ENCODE measurements around the gene RXRA.

The RXRA gene

DNA sequence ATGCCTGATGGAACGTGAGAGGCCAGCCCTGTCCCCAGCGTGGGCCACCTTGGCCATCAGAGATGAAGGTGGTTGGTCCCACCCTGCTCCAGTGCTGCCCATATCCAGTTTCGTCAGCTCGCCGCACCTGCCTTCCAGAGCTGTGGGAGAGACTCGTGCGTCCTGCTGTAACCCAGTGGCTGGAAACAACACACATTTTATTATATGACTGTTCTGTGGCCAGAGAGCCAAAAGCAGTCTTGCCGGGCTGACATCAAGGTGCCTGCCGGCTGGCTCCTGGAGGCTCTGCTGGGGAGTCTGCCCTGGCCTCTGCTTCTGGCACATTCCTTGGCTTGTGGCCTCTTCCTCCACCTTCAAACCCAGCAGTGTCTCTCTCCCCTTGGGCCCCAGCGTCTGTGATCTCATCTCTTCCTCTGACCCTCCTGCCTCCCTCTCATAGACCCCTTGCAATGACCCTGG, 94.7 kb downstream of the RXRA start:
- DNase-seq, result no peak

DNA sequence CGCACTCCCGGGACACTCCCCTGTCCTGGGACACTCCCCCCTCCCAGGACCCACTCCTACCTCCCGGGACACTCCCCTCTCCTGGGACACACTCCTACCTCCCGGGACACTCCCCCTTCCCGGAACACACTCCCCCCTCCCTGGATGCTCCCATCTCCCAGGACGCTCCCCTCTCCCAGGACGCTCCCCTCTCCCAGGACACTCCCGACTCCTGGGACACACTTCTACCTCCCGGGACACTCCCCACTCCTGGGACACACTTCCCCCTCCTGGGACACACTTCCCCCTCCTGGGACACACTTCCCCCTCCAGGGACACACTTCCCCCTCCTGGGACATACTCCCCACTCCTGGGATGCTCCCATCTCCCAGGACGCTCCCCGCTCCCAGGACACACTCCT, 95.6 kb downstream of the RXRA start:
- DNase-seq, result no peak

DNA sequence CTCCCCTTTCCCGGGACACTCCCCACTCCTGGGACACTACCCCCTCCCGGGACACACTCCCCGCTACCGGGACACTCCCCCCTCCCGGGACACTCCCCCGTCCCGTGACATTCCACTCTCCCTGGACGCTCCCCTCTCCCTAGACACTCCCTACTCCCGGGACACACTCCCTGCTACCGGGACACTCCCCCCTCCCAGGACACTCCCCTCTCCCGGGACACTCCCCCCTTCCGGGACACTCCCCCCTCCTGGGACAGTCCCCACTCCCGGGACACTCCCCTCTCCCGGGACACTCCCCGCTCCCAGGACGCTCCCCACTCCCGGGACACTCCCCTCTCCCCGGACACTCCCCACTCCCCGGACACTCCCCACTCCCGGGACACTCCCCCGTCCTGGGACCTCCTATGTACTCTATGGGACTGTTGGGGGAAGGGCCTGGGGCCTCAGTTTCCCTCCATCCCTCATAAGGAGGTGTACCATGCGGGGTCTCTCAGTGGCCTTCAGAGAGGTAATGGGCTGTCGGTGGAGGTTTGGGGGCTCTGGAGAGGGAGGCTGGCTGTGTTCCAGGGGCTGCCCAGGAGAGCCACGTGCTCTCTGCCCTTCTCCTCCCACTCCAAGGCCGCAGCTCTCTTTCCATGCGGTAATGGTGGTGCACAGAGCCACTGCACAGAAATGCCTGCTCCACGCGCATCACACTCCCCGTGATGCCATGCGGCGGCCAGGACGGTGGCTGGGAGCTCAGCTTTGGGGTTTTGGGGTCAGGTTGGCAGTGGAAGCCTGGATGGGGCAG, 96.2 kb downstream of the RXRA start:
- no peak for DNase-seq

DNA sequence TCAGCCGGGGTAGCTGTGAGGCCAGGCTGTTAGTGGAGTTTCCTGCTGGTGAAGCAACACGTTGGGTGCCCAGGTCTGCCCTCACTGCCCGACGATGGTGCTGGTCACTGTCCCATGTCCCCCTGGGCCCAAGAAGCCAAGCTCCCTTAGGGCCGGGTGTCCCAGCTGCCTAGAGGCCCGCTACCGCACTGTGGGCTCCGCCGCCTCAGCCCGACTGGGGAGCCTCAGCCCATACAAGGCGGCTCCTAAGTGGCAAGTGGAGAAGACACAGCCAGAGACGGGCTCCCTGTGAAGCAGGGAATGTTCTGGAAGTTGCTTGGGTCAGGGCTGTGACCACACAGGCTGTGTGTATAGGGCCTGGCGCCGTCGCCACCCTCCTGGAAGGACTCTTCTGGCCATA, 96.9 kb downstream of the RXRA start:
- DNase-seq, result no peak

DNA sequence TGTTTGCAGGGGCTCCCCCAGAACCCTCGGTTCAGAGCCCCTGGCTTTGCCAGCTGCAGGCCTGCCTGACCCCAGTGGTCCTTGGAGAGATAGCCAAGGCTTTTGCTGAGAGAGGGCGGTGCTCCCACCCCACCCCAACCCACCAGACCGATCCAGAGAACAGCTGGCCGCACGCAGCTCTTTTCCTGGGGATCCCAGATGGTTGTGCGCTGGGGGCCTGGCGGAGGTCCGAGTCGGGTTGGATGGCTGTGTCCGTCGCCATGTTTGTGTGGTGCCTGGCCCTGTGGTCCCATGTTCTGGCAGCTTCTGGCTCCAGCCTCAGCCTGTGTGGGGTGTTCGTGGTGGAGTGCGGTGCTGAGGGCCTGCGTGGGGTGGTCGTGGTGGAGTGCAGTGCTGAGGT, 97.5 kb downstream of the RXRA start:
- DNase-seq, result no peak

DNA sequence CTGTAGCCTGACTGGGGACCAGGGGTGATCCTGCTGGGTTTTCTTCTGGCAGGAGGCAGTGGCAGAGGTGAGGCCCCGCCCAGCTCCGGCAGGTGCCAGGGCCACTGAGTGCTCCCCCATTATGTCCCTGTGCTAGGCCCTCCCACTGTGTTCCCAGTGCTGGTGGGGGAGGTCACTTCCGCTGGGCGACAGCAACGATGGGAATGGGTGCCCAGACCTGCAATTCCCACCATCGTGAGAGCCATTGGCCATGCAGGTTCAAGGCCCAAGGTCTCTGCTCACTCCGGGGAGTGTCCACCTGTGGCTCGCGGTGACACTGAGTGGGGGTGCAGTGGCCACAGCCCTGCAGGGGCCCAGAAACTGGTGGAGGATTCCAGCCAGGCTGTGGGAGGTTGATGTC, 98.6 kb downstream of the RXRA start:
- DNase-seq, result no peak

DNA sequence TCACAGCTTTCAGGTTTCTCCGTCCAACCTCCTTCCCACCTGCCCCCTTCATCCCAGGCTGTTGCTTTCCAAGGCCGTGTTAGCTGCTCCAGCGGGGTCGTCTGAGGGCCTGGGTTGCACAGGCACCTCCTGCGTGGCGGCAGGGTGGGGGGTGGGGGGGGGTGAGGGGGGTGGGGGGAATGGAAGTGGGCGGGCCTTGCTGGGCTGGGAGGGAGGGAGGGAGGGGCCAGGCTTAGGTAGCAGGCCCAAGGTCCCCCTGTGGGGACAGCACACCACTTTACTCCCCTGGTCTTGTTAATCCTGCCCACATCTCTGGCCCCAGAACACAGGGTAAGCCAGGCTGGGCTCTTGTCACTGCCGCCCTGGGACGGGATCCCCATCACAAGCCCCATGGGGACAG, 99.1 kb downstream of the RXRA start:
- DNase-seq, result no peak

DNA sequence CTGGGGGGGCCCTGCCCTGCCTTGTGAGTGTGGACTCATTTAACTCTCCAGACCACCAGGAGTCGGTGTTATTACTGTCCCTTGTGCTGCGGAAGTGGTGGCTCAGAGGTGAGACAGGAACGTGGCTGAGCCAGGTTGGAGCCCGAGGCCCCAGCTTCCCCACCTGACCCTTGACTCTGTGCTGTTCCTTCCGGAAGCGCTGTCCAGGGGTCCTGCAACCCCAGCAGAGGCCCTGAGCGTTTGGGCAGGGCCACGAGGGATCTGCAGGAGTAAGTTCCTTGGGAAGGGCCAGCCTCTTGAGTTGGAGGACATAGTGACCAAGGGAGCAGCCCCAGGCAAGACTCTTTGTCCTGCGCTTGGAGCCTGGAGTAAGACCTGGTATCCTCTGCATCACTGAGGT, 99.6 kb downstream of the RXRA start:
- no peak for DNase-seq

DNA sequence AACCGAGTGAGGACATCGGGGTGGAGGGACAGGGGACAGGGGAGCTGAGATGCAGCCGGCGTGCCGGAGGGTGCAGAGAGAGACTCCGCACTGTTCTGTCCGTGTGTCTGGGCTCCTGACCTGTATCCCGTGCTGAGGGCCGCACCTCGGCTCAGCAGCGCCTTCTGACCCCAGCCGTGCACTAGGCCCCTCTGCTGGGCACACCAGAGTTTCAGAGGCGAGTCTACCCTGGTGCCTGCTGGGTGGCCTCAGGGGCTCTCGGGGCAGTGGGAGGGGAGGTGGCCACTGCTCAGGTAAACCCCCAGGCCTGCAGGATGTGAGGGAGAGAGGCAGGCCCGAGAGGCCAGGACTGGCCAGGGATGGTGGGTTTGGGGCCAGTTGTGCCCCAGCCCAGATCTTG, 100.2 kb downstream of the RXRA start:
- DNase-seq, result no peak

DNA sequence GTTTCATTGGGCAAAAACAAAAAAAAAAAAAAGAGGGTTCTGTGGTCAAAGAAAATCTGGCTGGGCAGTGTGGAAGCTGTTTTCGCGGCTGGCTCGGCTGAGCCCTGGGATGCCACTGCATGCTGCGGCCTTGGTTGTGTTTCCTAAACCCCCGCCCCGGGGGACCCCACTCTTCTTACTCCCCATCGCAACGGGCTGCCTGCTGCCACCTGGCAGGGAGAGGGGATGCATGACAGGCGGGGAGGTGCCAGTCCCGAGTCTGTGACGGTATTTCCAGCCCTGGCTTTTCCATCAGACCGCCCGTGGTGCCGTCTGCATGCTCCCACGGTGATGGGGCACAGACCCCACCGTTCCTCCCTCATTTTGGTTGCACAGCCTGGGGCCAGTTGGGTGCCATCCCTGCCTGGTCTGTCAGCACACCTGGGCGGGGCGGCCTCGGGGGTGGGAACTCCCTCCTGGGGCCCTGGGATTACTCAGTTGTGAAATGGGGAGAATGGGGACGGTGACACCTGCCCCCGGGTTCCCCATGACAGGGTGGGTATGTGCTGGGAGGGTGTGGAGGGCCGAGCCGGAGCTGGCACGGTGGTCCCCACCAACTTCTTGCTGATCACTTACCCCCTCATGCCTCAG, 101.0 kb downstream of the RXRA start:
- DNase-seq, result no peak

DNA sequence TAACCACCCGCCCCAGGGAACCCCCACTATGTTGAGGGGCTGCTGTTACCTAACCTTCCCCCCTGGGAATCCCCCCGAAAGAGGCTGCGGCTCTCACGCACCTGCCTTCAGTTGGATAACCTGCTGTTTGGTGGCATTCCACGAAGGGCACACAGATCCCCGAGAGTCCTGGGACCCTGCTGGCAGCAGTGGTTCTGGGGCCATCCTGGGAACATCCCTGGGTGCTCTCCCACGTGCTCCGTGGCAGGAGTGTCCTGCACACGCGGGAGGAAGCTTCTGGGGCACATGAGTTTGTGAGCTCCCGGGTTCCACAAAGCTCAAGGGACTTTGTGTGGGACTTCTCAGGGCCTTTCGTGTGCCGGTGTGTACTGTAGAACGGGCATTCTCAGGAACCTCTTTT, 102.3 kb downstream of the RXRA start:
- no peak for DNase-seq

DNA sequence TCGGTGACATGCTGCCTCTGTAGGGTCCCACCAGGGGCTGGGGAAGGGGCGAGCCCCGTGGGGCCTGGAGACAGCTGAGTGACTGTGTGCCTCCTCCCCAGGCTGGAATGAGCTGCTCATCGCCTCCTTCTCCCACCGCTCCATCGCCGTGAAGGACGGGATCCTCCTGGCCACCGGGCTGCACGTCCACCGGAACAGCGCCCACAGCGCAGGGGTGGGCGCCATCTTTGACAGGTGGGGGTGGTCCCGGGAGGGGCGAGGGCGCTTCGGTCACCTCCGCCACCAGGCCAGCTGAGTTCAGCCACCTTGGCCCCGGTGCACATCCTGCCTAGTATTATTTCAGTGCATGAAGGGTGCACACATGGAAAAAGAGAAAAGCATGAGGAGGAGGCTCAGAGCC, 102.8 kb downstream of the RXRA start:
- DNase-seq, result no peak

DNA sequence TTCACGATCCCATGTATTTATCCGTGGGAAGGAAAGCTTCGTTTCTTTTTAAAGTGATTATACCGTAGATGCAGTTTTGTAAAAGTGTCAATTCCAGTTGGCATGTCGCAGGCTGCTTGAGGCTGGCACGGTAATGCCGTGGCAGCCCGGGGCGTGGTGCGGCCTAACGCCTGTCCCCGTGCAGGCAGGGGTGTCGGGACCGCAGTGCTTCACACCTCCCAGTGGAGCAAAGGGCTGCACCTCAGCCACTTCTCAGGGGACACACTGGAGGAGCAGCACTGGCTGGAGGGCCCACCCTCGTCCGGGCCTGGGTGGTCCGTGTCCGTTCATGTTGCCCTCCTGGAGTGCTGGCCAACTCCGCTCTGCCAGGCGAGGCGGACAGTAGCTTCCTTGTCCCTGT, 103.2 kb downstream of the RXRA start:
- DNase-seq, result no peak

DNA sequence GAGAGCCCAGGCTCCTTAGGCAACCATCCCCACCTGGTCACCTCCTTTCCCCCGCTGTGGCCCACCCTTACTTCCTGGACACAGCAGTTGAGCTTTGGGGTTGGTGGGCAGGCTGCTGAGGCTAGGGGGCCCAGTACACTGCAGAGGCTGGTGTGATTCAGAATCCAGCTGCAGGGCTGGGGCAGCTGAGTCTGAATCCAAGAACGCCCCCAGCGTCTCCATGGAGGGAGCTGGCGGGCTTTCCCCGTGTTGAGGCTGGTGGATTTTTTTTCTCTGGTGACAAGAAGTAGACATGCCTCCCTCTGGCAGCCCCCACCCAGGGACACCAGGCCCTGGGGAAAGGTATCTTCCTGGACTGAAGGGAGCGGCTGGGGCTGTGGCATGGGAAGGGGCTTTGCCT, 104.8 kb downstream of the RXRA start:
- DNase-seq, result no peak

DNA sequence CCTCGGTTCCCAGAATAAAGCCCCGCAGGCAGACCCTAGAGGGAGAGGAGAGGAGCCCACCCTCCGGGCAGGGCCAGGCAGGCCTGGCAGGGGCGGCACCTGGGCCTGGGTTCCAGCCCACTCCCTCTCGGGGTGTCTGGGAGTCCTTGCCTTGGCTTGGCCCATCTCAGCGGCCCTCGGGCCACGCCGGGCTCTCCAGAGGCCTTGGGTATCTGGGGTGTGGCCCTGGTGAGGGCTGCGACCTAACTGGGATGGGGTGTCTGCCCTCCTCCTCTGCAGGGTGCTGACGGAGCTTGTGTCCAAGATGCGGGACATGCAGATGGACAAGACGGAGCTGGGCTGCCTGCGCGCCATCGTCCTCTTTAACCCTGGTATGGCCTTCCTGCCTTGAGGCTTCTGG, 105.4 kb downstream of the RXRA start:
- no peak for DNase-seq

DNA sequence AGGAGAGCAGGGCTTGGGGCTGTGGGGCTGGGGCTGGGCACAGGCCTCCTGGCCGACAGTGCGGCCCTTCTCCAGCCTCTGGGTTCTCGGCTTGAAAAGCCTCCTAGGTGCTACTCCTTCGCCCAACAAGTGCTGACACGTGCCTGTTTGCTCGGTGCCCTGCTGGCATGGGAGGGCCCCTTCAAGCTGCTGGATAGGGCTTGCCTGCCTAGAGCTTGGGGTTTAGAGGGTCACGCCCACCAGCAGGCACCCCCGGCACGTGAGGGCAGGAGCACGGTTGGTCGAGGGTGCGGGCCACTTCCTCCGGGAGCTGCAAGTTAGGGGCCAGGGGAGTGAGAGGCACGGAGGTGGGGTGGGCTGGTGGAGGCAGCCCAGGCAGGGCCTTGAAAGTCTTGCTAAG, 106.2 kb downstream of the RXRA start:
- DNase-seq, result no peak

DNA sequence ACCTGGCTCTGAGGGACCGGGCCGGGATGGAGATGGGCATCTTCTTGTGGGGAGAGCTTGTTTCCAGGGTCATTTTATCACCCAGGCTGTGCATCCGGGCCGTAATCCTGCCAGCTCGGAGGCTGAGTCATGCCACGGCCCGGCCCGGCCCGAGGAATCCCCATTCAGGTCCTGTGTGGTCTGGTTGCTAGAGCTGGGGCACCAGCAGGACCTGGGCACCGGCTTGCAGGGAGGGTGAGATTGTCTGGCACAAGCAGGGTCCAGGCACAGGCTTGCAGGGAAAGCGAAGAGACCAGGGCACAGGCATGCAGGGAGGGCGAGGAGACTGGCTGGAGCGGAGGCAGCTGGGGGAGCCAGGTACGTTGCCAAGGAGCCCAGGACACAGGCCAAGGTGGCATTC, 106.8 kb downstream of the RXRA start:
- DNase-seq, result no peak

DNA sequence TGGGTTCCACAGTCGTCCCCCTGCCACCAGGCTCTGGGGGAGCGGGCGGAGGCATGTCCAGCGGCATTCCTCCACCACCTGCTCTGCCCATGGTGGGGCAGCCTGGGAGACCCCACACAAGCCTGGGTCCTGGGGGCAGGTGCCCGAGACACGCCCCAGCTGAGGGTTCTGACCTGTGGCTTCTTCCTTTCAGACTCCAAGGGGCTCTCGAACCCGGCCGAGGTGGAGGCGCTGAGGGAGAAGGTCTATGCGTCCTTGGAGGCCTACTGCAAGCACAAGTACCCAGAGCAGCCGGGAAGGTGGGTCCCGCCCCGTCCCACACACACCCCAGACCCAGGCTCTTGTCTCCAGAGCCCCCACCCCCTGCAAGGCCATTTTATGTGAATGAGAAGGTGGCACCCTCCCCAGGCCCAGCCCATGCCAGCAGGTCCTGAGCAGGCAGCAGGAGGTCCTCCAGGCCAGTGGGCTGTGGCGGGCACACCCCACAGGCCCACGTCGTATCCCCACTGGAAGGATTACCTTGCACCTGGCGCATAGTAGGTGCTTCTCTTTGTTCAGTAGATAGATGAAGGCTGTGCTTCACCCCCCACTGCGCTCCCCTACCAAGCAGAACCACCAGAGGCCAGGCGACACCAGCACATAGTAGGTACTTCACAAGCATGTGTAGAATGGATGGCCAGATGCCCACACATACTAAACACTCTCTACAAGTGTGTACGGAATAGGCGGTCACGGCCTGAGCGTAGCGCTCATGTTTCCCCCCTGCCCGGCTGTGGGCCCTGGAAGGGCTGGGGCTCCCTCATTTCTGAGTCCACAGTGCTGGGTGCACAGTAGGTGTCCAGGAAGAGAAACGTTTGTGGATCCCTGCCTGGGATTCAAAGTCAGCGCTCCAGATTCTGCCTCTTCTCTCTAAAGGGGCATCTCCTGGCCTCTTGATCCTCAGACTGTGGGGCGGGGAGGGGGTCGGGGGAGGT, 107.9 kb downstream of the RXRA start:
- no peak for DNase-seq

DNA sequence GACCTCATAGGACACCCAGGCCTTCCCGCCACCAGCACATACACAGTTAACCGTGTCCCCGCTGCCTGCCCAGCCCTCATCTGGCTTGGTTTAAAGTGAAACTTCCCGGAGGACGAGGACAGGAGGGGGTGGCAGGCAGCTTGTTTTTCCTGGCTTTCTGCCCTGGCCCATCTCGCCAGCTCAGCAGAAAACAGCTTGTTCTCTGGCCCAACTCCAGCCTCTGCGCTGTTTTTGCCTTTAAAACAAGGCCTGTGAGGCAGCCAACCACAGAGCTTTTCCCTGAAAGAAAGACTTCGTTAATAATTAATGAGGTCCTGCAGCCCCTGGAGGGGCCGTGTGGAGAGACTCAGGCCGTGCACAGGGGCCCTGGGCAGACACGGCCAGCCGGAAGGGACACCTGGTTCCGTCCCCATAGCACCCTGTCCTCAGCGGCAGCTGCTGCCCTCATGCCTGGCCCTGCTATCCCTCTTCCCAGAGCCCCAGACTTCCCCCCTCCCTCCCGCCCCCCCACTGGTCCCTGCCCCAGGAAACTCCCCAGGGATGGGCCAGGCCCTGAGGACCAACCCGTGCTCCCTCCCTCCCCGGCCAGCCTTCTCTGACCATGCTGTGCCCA, 108.7 kb downstream of the RXRA start:
- no peak for DNase-seq

DNA sequence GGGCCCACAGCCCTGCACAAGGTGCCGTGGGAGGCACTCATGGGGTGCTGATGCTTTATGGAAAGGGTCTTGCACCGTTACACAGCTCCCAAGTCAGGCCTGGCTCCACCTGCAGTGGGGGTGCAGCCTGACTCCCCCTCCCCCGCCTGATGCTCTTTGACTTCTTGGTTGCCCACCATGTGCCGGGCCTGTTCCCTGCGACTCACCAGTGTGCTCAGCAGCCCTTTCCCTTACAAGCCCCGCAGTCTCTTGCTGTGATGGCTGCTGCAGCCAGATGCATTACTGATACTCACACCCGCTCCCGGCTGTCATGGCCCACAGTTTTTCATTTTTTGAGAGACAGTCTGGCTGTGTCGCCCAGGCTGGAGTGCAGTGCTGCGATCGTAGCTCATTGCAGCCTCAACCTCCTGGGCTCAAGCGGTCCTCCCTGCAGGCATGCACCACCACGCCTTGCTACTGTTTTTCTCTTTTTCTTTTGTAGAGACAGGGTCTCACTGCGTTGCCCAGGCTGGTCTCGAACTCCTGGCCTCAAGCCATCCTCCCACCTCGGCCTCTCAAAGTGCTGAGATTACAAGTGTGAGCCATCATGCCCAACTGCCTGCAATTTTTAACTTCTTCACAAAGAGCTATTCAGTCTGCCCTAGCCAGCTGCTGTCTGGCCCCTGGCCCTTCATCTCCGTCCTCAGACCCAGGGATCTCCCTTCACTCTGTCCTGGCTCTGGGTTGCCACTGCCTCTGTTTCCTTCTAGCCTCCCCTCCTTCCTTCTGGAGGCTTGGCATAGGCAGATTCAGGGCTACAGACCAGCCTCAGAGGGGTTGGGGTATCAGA, 109.5 kb downstream of the RXRA start:
- no peak for DNase-seq

DNA sequence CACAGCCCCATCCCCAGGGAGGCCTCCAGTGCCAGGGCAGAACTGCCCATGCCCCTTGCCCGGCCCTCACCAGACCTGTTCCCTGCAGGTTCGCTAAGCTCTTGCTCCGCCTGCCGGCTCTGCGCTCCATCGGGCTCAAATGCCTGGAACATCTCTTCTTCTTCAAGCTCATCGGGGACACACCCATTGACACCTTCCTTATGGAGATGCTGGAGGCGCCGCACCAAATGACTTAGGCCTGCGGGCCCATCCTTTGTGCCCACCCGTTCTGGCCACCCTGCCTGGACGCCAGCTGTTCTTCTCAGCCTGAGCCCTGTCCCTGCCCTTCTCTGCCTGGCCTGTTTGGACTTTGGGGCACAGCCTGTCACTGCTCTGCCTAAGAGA, 110.1 kb downstream of the RXRA start:
- no peak for DNase-seq

DNA sequence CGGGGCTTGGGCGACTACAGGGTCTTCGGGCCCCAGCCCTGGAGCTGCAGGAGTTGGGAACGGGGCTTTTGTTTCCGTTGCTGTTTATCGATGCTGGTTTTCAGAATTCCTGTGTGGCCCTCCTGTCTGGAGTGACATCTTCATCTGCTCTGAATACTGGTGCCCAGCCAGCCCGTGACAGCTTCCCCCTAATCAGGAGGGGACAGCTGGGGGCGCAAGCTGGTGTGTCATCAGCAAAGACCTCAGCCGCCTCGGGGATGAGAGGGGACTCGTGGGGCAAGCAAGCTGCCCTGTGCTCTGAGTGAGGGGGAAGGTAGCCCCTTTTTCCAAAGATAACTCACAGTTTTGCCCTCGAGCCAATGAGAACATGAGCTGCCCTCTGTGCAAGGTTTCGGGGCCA, 110.7 kb downstream of the RXRA start:
- DNase-seq, result no peak

Measured in CD4-positive, alpha-beta T cell treated with Interferon alpha-2 for 1 hour (primary cell).